GM18861 (cell line): ENCODE data around the gene SAT1.

Source experiments
- ATAC-seq: cut with Tn5 transposase; IDR thresholded peaks from one replicate; pipeline ENCODE4 v1.9.1; 2021; ENCODE audit not compliant: unreplicated experiment

Gene SAT1

GRCh38 chrX:23804578-23804977, 21.6 kb downstream of the SAT1 start:
- no peak for ATAC-seq

DNA sequence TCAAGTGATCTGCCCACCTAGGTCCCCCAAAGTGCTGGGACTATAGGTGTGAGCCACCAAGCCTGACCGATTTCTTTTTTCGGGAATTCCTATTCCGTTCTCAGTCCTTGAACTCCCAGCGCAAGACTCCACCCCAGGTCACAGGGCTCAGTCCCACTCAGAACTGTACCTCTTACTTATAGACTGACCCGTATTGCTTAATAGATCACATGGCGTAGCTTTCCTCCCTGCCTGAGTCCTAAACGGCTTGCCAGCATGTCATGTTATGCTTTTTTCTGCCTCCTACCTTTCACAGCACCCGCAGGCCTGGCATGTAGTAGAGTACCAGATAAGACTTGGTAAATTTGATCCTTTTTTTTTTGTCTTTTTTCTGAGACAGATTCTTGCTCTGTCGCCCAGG, 22.4 kb downstream of the SAT1 start:
- no peak for ATAC-seq

DNA sequence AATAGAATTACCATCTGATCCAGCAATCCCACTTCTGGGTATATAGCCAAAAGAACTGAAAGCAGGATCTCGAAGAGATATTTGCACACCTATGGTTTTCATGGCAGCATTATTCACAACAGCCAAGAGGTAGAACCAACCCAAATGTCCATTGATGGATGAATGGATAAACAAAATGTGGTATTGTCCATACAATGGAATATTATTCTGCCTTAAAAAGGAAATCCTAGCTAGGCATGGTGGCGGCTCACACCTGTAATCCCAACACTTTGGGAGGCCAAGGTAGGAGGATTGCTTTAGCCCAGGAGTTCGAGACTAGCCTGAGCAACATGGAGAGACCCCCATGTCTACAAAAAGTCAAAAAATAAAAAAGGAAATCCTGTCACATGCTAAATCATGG, 27.3 kb downstream of the SAT1 start:
- ATAC-seq, result no peak

DNA sequence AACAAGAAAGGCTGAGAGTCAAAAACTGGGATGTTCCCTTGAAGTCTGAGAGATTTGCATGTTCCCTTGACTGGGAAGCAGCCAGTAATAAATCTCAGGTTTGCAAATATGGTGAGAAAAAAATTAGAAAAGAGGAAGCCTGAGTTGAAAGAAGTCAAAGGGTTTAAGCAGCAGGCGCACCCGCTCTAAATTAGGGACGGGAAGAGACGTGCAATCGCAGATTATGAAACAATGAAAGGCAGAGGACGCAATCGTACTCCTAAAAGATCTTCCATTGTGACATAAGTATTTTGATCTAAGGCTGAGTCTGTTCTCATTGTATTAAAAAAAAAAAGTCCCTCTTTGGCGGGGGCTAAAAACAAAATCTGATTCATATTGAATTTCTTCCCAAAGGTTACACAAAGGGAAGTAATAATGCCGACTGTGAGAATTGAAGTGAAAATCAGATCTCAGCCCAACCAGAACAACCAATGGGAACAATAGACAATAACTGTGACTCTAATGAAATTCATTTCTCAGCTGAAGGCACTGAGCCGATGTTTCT, 28.2 kb downstream of the SAT1 start:
- ATAC-seq, result no peak

GRCh38 chrX:23811656-23812055, 28.7 kb downstream of the SAT1 start:
- ATAC-seq, result no peak

GRCh38 chrX:23813808-23814207, 30.8 kb downstream of the SAT1 start:
- ATAC-seq, result no peak

DNA sequence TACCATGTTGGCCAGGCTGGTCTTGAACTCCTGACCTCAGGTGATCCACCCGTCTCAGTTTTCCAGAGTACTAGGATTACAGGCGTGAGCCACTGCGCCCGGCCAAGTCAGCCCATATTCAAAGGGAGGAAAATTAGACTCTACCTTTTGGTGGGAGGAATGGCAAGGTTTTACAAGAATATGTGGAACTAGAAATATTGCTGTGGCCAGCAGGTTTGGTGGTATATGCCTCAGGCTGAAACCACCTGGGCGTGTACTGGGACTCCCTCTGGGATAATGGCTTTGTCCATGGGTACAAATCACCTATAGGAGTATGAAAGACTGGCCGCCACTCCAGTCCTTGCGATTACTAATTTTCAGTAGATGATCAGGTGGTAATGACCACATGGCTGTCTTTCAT, 32.4 kb downstream of the SAT1 start:
- ATAC-seq, result no peak

DNA sequence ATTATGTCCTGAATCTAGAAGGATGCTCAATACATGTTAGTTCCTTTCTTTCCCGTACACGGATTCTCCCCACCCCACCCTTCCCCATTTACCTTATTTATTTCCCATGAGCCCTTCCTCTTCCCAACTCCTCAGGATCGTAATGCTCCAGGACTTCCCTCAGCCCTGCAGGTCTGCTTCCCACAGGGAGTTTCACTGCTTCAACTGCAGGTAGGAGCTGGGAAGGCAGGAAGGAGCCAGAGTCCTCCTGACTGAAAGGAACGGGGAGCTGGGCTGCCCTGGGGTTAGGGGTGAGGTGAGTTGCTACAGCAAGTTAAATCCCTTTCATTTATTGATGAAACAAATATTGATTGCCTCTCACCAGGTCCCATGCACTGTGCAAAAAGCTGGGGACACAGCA, 33.2 kb downstream of the SAT1 start:
- ATAC-seq, result no peak

DNA sequence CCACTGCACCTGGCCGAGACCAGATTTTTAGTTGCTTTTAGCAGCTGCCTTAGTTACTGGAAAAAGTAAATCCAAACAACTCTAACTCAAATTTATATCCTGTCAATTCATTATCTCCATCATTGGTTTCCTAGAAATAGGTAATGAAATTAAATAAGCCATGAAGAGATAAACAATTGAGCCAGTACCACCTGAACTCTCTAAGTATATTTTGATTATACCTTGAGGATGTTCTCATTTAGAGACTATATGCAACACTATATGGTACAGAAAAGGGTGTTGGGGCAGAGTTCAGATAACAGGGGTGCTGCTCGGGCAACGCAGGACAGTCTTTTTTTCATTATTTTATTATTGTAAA, 35.0 kb downstream of the SAT1 start:
- ATAC-seq, result no peak

- no peak for ATAC-seq
Observed at GRCh38 chrX:23819385-23820234, 36.6 kb downstream of the SAT1 start.

DNA sequence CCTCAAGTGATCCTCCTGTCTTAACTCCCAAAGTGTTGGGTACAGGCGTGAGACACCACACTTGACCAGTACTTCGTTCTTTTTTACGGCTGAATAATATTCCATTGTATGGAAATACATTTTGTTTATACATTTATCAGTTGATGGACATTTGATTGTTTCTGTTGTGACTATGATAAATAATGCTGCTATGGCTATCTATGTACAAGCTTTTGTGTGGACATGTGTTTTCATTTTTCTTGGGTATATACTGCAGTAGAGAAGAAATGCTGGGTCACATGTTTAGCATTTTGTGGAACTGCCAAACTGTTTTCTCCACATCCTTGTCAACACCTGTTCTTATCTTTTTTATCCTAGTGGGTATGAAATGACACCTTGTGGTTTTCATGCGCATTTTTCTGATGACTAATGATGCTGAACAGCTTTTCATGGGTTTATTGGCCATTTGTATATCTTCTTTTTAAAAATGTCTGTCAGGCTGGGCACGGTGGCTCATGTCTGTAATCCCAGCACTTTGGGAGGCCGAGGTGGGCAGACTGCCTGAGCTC, 37.3 kb downstream of the SAT1 start:
- no peak for ATAC-seq

DNA sequence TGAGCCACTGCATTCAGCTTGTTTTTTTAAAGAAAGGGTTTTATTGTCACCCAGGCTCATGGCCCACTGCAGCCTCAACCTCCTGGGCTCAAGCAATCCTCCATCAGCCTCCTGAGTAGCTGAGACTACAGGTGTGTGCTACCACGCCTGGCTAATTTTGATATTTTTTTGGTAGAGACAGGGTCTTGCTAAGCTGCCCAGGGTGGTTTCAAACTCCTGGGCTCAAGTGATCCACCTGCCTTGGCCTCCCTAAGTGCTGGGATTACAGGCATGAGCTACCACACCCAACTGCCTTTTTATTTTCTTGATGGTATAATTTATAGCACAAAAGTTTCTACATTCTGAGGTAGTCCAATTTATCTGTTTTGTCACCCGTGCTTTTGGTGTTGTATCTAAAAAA, 38.9 kb downstream of the SAT1 start:
- ATAC-seq, result no peak

GRCh38 chrX:23822397-23822796, 39.4 kb downstream of the SAT1 start:
- no peak for ATAC-seq

DNA sequence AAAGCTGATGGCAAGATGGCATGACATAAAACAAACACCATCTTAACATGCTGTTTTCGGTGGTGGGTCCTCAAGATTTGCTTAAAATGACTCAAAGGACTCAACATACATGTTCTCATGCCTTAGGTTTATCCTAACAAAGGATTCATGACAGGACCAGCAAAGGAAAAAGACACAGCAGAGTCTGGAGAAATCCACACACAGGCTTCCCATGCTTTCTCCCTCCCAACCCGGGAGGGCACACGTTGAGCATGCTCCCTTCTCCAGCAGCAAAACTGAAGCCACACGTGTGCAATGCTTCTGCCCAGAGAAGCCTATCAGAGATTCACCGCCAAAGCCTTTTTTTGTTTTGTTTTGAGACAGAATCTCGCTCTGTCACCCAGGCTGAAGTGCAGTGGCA, 39.9 kb downstream of the SAT1 start:
- no peak for ATAC-seq

DNA sequence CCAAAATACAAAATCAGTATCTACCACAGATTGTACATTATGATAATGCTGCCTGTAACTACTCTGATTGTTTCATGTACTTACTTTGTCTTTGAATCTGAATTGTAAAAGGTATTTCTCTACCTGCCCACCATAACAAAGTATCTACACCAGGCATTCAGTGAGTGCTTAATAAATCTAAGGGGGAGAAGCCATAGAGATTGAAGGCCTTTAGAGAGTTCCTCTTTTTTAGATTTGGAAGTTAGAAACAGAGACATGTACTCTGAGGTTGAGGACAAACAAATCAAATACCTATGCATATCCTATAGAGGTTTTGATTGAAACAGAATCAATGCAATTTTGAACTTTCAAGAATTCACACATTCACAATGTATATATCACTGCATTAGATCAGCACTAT, 42.7 kb downstream of the SAT1 start:
- no peak for ATAC-seq

GRCh38 chrX:23826216-23826615, 43.2 kb downstream of the SAT1 start:
- ATAC-seq, result no peak

DNA sequence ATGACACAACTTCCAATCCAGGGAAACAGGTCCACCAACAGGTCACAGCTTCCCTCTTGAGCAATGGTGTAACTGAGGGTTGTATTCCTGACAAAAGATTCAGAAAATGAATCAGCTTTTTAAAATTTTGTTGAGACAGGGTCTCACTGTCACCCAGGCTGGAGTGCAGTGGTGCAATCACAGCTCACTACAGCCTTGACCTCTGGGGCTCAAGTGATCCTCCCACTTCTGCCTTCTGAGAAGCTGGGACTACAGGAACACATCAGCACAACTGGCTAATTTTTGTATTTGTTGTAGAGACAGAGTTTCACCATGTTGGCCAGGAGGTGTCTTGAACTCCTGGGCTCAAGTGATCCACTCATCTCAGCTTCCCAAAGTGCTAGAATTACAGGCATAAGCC, 43.7 kb downstream of the SAT1 start:
- no peak for ATAC-seq

GRCh38 chrX:23828881-23829280, 45.9 kb downstream of the SAT1 start:
- no peak for ATAC-seq

- ATAC-seq, result no peak
Observed at GRCh38 chrX:23832721-23833120, 49.7 kb downstream of the SAT1 start.
